ENCODE measurements around the gene TTC7B.

The TTC7B gene

DNA sequence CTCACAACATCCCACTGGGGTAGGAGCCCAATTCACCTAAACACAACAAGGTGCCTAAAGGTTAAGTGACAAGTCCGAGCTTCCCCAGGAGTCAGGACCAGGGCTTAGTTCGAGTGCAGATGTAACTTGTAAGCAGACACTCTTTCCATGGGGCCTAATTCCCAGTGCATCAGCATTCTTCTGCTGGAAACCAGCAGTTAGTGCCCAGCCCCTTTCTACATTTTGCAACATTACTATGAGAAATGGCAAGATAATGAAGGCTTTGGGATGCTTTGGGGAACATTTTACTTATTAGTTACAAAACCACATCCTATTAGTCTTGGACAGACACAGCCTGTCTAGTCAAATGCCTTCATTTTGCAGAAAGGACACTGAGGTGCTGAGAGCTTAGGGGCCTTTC lies 239.6 kb downstream of the TTC7B start:
- DNase-seq (ENCODE audit: low spot score), result no peak

DNA sequence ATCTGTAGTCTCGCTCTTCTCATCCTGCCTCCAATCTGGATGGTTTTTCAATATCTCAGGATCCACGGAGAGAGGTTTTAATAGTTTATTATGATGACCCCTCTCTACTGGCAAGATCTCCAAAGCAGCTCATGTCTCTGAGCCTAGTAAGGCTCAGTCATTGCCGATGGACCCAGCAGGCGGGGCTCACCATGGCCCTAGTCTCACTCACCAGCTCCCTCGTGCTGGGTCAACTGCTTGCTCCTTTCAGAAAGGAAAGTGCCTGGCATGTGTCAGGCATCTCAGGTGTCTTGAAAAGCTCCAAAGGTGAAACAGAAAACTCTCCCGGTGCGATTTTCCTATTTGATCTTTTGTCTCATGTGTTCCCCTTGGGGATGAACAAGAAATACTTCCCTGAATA lies 240.4 kb downstream of the TTC7B start:
- DNase-seq (ENCODE audit: low spot score), result no peak

DNA sequence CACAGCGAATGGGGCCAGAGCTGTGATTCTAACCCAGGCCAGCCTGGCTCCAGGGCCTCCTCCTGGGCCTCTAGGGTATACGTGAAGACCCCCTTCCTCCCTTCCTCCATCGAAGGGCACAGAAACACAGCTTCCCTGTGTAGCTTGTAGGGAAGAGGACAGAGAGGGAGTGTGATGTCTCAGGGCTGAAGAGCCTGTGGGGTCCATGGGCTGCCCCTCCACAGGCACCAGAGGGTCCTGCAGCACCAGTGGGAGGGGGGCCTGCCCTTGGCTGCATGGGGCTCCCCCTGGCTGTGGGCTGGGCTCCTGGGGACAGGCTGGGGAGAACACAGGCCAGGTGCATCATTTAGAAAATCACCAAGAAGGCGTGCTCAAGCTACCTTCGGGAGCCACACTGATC lies 240.9 kb downstream of the TTC7B start:
- no peak for DNase-seq (ENCODE audit: low spot score)

DNA sequence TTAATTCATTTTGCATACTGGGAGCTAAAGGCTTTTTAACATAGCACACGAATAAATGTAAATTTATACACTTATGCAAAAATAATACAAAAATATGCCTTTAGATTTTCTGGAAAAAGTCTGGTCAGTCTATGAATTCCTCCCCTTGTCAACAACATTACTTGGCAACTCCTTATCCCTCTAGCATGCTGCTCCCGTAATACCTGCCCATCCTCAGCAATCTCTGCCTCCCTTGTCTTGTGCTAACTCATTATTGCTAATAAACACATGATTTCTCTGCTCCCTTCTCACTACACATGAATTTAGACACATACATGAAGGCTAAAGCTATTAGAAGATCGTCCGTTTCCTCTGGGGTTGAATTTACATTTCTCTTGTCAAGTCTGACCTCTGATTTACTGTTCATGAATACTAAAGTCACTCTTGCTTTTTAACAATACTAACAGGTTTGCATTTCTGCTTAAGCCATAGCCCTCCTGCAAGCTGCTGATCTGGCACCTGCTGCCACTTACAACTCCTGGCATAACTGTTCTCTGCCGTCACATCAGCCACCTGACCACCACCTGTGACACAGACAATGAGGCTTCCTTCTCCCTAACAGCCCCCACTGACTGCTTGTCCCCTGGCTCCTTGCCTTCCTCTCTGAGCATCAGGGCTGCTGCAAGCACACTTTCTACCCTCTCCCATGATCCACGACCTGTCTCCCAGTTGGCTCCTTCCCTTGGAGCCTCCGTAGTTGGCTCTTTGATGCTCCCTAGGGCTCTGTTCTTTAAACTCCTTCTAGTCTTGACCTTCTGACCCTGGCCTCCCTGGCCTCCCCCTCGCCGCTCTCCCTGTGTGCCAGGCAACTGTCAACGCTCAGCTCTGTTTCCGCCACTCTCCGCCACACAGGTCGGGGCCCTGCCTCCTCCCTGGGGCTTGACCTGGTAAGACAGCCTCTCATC lies 241.8 kb downstream of the TTC7B start:
- DNase-seq (ENCODE audit: low spot score), result no peak

DNA sequence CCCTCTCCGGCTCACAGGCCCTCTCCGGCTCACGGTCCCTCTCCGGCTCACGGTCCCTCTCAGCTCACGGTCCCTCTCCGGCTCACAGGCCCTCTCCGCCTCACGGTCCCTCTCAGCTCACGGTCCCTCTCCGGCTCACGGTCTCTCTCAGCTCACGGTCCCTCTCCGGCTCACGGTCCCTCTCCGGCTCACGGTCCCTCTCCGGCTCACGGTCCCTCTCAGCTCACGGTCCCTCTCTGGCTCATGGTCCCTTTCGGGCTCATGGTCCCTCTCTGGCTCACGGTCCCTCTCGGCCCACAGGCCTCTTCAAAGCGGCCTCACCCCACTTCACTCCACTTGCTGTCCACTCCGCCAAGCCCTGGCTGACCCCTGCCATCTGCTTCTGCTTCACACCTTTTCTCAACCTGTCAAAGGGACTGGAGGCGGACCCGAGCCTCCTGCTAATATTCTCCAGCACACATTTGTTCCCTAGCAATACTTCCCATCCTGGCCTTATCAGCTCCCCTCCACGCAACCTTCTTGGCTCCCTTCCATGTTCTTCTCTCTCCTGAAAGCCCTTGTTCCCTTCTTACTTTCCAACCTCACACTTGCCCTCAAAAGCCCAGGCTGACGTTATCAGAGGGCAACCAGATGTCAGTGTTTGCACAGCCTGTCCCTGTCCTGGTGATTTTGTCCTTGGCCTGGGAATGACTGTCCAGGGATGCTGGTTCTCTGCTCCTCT lies 242.7 kb downstream of the TTC7B start:
- DNase-seq (ENCODE audit: low spot score), result no peak

DNA sequence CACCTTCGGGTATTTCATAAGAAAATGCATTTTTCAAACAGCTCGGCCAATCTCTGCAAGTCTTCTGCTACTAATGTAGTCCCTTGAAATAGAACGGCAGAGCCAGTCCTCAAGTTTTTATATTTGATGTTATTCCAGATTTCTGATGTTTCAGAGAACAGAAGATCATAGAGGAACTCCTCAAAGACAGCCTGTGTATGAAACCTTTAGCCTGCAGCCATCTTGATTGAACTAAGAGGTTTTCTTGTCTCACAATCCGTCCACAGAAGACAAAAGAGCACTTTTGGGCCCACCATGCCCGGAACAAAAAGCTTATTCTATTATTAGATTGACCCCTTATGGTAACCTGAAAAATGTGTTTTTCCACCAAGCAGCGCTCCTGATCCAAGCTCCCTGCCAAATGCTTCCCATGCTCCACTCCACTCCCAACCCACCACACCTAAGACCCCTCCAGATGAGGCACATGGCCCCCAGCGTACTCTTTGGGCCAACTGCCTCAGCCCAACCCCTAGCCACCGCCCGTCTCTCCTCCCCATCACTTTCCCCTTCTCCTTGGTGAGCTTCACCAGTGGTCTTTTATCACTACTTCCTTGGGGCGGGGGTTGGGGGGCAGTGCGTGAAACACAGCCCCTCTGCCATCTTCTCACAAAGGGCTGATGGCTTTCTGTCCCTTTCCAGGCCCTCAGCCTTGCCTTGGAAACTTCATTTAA lies 243.6 kb downstream of the TTC7B start:
- no peak for DNase-seq (ENCODE audit: low spot score)

DNA sequence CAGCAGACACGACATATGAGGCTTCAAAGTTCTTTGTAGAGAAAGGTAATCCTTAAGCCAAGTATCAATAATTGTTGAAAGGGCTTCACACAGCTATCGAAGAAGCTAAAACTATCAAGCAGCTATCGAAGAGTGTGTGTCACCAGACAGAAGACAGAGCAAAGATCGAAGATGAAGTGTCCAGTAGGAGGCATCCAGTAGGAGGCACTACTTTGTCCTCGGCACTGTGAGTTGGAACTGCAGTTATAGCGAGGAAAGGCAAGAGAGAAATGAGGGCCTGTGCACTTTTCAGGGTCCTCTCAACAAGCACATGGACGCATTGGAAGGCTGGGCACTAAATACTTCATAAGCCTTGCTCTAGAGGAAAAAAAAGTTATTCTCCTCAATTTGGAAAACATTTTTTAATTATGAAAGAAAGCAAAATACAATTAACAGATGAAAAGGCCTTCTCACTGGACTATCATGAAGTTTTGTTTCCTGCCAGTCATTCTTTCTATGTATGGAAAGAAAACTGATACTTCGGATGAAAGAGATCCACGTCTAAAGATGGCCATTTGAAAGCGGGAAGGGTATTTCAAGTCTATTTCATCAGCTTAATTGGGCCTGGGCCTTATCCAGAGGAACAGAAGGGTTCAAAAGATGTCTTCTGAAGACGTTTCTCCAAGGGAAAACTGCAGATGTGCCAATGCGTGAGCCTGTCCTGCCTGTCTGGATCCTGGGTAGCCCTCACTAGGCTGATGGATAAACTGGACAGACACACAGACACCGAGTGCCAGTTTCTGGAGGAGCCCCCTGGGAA lies 244.9 kb downstream of the TTC7B start:
- DNase-seq (ENCODE audit: low spot score), result no peak

DNA sequence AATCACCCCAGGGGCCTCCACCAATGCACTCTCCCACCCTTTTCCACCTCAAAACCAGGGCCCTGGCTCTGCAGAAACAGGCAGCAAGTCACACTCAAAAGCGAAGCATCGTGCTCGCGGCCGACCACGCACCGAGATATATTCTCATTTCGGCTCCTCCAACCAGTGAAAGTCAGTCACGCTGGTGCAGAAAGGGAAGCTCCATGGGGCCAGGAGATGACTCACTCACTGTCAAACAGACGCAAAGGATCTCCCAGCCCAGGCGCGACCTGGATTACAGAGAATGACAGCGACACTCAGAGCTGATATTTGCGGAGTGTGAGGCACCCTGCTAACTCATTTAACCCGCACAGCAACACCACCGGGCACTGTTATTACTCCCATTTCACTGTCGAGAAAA lies 245.8 kb downstream of the TTC7B start:
- DNase-seq (ENCODE audit: low spot score), result no peak

DNA sequence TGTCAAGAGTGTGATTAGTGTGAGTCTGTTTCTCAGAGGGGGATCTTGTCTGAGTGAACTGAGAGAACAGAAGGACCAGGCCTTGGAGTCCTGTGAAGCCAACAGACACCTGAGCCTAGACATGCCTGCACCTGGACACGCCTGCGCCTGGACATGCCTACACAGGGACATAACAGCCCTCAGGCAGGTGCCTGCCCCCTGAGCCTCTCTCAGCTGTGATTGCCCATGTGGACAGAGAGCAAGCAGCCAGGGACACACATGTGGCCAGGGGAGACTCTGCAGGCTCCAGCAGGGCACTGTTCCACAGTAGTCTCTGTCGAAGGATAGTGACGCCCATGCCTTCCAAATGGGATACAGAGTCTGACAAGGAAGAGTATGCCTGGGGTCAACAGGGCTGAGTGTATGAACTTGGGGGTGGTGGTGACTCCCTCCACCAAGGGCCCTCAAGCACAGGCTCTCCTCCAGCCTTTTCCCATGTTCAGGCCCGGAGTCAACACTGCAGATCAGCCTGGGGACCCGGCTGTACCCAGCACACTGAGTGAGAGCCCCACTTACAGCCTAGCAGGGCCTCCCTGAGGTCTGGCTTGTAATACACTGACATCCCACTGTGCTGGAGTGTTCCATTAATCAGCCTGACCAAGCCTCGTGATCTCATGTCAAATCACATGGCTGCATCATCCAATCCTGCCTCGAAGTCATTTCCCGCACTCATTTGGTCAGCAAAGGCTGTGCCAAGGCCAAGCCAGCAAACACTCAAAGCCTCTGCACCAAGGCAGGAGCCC lies 246.4 kb downstream of the TTC7B start:
- DNase-seq (ENCODE audit: low spot score), result no peak

DNA sequence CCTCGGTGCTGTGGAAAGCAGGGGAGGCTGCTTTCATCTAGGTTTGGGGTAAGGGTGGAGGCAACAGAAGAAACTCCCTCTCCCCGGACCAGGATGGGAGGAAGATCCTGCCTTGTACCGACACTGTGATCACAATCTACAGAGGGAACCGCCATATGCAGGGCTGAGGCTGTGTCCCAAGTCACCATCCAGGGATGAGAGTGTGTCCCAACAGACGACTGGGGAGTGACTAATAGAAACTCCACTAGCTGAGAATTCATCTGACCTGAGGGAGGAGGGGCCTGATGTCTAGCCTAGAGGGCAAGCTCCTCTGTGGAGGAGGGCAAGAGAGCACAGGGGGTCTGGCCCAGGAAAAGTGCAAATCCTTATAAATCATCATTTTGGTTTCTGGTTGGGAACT lies 247.0 kb downstream of the TTC7B start:
- no peak for DNase-seq (ENCODE audit: low spot score)

DNA sequence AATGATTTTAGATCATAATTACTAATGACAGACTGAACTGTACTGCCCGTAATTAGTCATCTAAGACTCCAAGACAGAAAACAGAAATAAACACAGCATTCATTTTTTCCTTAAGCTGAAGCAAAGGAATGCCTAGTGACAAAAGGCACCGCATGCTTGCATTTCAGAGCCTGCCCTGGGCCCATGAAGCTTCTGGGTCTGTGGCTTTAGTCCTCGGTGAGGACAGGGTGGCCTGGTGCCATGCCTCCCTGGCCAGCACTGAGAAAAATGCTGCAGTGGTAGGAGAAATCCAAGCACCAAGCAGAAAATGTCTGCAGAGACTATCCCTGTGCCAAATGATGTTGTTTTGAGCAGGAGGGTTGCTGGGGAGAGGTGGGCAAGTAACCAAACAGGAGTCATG lies 247.8 kb downstream of the TTC7B start:
- no peak for DNase-seq (ENCODE audit: low spot score)

DNA sequence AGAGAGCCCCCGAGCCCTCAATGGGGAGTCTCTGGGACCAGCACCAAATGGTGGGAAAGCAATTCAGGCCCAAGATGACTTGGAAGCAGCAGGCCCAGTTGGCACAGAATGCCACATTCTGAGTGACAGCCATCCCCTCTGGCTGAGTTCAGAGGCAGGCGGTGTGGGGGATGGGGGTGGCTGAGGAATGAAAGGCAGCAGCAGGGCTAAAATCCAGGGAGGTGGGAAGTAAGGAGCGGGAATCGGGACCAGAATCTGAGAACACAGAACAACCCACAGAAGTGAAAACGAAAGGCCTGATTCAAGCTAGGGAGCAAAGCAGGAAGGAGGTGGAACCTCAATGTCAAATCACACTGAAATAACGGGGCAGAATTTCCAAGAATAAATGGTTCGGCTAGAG lies 248.2 kb downstream of the TTC7B start:
- no peak for DNase-seq (ENCODE audit: low spot score)

DNA sequence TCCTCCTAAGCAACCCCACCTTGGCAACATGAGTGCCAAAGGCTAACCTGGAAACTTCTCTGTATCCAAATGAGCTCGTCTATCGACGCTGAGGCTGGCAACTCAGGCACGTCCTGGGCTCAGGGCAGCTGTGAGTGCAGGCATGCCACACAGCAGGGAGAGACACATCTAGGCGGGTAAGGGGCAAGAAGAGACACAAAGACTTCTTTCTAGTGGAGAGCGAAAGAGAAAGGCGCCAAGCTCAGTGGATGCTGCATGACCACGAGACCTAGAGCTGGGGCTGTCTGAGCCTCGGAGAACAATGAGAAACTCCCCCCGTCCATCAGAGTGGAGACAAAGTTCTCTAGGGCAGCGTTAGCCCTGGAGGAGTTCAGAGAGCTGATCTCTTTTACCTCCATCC lies 249.0 kb downstream of the TTC7B start:
- no peak for DNase-seq (ENCODE audit: low spot score)

DNA sequence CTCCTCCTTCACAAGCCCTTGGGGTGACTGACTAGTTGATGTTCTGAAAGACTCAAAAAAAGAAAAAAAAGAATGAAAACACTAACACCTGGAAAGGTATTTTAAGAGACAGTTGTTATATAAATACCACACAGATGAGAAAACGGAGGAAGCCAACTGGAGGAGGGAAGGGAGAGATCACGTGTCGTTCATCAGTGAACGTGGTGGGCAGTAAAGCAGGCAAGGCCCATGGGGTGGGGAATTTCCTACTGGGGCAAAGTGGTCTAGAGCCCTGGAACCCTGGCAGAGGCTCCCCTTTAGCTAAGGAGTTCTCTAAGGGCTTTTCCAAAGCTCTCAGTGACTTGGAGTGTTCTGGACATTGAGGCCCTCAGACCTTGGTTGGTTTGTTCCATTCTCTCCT lies 249.7 kb downstream of the TTC7B start:
- DNase-seq (ENCODE audit: low spot score), result no peak

DNA sequence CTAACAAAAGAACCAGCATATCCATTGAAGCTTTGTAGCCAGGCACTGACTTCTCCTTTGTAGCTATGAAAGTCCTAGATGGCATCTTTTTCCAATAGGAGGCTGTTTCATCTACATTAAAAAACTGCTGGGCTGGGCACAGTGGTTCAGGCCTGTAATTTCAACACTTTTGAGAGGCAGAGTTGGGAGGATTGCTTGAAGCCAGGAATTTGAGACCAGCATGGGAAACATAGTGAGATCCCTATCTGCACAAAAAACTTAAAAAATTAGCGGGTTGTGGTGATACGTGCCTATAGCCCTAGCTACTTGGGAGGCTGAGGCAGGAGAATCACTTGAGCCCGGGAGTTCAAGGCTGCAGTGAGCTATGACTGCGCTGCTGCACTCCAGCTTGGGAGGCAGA lies 251.7 kb downstream of the TTC7B start:
- no peak for DNase-seq (ENCODE audit: low spot score)

DNA sequence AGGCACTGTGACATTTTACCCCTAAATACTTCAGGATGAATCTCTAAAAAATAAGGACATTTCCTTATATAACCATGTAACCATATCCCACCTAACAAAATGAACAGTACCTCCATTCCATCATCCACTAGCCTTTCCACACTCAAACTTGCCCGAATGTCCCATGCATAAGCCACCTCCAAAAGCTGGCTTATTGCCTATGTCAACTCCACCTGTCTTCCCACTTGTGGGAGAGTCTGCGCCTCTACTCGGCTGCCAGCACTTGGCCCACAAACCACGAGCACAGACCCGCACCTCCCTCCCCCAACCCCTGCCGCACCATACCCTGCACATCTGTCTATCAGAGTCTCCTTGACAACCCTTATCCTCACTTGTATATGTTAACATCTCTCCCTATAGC lies 253.6 kb downstream of the TTC7B start:
- DNase-seq (ENCODE audit: low spot score), result no peak

DNA sequence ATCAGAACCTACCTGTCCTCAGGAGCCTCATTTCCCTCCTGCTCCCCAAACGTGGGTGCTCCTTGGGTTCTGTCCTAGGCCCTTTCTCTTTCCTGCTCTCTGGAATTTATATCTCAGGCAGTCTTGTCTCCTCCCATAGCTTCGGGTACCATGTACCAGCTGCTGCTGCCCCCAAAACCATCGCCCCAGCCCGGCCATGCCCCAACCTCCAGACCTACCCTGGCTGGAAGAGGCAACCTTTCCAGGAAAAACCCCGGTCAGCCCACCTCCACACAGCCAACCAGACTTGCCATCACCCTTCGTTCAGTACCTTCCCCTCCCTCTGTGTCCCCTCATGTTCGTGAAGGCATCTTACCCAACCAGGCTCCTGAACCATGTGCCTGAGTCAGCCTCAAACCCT lies 254.3 kb downstream of the TTC7B start:
- DNase-seq (ENCODE audit: low spot score), result no peak

DNA sequence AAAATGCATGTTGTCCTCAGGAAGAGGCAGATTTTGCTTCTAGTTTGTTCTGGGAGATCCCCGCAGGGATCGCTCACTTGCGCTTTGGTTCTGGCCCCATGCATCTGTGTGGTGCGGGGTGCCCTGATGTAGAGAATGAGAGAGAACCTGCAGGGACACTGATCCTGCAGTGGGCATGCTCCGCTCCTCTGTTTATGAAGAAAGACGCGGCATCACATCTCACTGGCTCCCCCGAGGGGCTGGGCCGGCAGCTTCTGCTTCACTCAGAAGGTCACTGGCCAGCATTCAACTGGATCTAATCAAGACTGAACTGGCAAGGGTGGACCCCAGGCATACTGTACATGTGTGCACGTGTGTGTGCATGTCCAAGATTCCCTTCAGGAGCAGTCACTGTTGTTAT lies 255.2 kb downstream of the TTC7B start:
- DNase-seq (ENCODE audit: low spot score), result no peak

DNA sequence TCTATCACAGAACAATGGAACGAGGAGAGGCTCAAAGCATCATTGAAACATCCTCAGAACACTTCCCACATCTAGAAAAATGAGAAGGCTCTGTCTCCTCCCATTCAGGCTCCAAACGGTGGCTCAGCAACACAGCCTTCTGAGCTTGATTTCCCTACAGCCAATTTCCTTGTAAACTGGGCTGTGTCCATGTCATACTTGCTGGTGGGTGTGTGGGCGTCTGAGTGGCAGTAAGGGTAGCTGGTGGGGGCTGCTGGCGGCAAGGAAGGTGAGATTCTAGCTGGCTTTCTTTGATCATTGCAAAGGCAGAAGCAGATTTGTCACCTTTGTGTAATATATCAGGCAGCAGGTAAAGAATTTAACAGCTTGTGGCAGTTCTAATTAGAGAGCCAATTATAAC lies 255.7 kb downstream of the TTC7B start:
- no peak for DNase-seq (ENCODE audit: low spot score)

DNA sequence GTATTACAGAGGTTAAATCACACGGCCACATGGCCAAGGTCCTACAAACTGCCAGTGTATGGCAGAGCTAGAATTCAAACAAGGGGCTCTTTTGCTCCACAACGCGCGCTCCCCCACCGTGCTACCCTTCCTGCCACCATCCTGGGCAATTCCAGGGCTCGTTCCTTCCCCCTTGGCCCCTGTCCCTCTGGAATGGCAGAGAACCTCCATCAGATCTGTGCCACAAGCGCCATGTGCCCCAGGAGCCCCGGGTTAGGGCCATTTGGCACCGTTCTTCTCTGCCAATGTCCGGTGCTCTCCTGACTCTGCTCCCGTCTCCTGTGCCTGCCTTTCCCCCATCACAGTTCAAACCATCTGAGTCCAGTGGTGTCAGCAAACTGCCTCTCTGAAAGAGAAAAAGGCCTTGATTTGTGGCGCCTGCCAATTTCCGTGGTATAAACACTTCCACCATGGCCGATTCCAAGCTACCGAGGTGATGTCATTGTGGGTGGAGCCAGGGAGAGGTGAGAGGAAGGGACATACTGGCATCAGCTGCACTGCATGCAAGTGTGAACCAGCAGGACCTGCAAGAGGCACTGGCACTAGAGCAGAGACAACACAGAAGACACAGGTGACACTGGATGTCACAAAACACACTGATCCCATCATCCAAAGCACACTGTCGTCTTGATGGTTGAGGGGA lies 256.3 kb downstream of the TTC7B start:
- no peak for DNase-seq (ENCODE audit: low spot score)
